Natural killer cell (primary cell): ENCODE measurements around the gene JPH2. TPM values are rescaled to one million over a fixed set of nuclear protein-coding genes. Genes with fewer than 3 reads are reported as not detected.

Source experiments
- ATAC-seq, 3 donors: fragments of 150-1000 bp in 2 of 3; fragments of 200-7000 bp in 1 of 3; cut with Tn5 transposase; 1 replicate in 1 of 3; 2 replicates in 2 of 3; pipeline ENCODE4 v1.10.0; 2021; ENCODE audit warnings: mild to moderate bottlenecking in 2 of 3, moderate library complexity in 2 of 3
- DNase-seq, 2 donors: peaks; one replicate each; pipeline versions ENCODE4 v3.0.0 to v3.0.0-alpha.2; 2013 to 2021; ENCODE audit warnings: mixed read lengths in 1 of 2
- H3K27ac ChIP-seq: one replicate; pipeline ENCODE4 v1.5.1; 2013; ENCODE audit warnings: mild to moderate bottlenecking, low read length
- H3K27me3 ChIP-seq: one replicate; pipeline ENCODE4 v1.6.1; 2013; ENCODE audit warnings: low read length; ENCODE audit not compliant: control insufficient read depth, insufficient read depth
- H3K36me3 ChIP-seq: one replicate; pipeline ENCODE4 v1.6.1; 2013; ENCODE audit warnings: low read length; ENCODE audit not compliant: control insufficient read depth, insufficient read depth
- H3K4me1 ChIP-seq: one replicate; pipeline ENCODE4 v1.6.1; 2013; ENCODE audit warnings: low read length; ENCODE audit not compliant: control insufficient read depth, insufficient read depth
- H3K4me3 ChIP-seq: one replicate; pipeline ENCODE4 v1.5.1; 2013; ENCODE audit warnings: low read length
- H3K9me3 ChIP-seq: one replicate; pipeline ENCODE4 v1.6.1; 2013; ENCODE audit warnings: low read length; ENCODE audit not compliant: control insufficient read depth, insufficient read depth
- H3K27ac Mint-ChIP-seq, 2 donors: one replicate each; pipeline ENCODE4 v1.8.0; 2022; ENCODE audit warnings: mild to moderate bottlenecking in 2 of 2, mixed read lengths in 2 of 2, moderate library complexity in 1 of 2
- H3K27me3 Mint-ChIP-seq, 2 donors: one replicate each; pipeline ENCODE4 v1.8.0; 2022; ENCODE audit warnings: low read depth in 2 of 2, mixed read lengths in 2 of 2
- H3K36me3 Mint-ChIP-seq: one replicate; pipeline ENCODE4 v1.8.0; 2022; ENCODE audit warnings: mixed read lengths
- H3K4me1 Mint-ChIP-seq, 2 donors: one replicate each; pipeline ENCODE4 v1.8.0; 2022; ENCODE audit warnings: mixed read lengths in 2 of 2
- H3K4me3 Mint-ChIP-seq: one replicate; pipeline ENCODE4 v1.8.0; 2022; ENCODE audit warnings: mild to moderate bottlenecking, moderate library complexity, mixed read lengths
- H3K9me3 Mint-ChIP-seq, 2 donors: one replicate each; pipeline ENCODE4 v1.8.0; 2022; ENCODE audit warnings: mixed read lengths in 2 of 2
- CTCF ChIP-seq: fragments of 200-600 bp; IDR thresholded peaks from one replicate; pipeline ENCODE4 v1.8.0; 2022; ENCODE audit warnings: antibody characterized with exemption
- WGBS: methylation state at CpG from one replicate; pipeline ENCODE4 v1.1.7; 2013; ENCODE audit warnings: missing lambda C conversion rate; ENCODE audit not compliant: insufficient coverage; 5-methylcytosine and 5-hydroxymethylcytosine counted together
- intact Hi-C: fragments of 100-400 bp; cut with micrococcal nuclease; formaldehyde crosslinking; loops from one replicate; pipeline ENCODE4 v1.14.2; 2022
- total RNA-seq, 4 donors: library from RNA; stranded (reverse); fragments of 120-200 nt in 1 of 4; gene quantifications; one replicate each; pipeline versions ENCODE4 v1.2.3 to v1.2.4, GENCODE V29; 2013 to 2022

The JPH2 gene
- total RNA-seq, 3 donors from 2014 or later (not counting 1 experiment from before 2014, with no cell fraction given) = not detected

GRCh38 chr20:44112889-44113617, 73.9 kb downstream of the JPH2 start:
- Mint-ChIP-seq H3K4me1 (no peaks in the 10 kb centered on the region), H3K9me3 (no peaks in the 10 kb centered on the region), H3K27me3 (peaks cover 36 to 44% of the 10 kb centered on the region in 2 donors), H3K4me3 (no peak overlapping the region), H3K27ac (no peak overlapping the region), H3K36me3 (no peaks in the 10 kb centered on the region)
- no peaks in the 10 kb centered on the region for H3K4me1 ChIP-seq
- DNase-seq (no peak), ATAC-seq (no peak)
- no peak for TF ChIP-seq CTCF
- no peaks in the 10 kb centered on the region for H3K27me3 ChIP-seq
- intact Hi-C loops = no loop called here
- H3K36me3 ChIP-seq = no peaks in the 10 kb centered on the region
- H3K4me3 ChIP-seq = no peak overlapping the region
- no peaks in the 10 kb centered on the region for H3K9me3 ChIP-seq
- whole genome bisulfite sequencing = 84% methylated on average over 7 of the region's 7 CpGs
- H3K27ac ChIP-seq = no peak overlapping the region

GRCh38 chr20:44112456-44112855, 74.5 kb downstream of the JPH2 start:
- Mint-ChIP-seq H3K4me3 (no peak overlapping the region), H3K27ac (no peak overlapping the region), H3K36me3 (no peaks in the 10 kb centered on the region), H3K27me3 (peaks cover 32 to 43% of the 10 kb centered on the region in 2 donors), H3K4me1 (no peaks in the 10 kb centered on the region), H3K9me3 (no peaks in the 10 kb centered on the region)
- no peak for DNase-seq
- Histone ChIP-seq H3K4me3 (no peak overlapping the region), H3K27ac (no peak overlapping the region), H3K36me3 (no peaks in the 10 kb centered on the region), H3K27me3 (no peaks in the 10 kb centered on the region), H3K9me3 (no peaks in the 10 kb centered on the region), H3K4me1 (no peaks in the 10 kb centered on the region)
- ATAC-seq = no peak
- intact Hi-C loops = no loop called here
- WGBS = 78% methylated on average over 6 of the region's 6 CpGs
- TF ChIP-seq CTCF = no peak

GRCh38 chr20:44111712-44112335, 75.2 kb downstream of the JPH2 start:
- intact Hi-C loops = no loop called here
- Histone ChIP-seq H3K36me3 (no peaks in the 10 kb centered on the region), H3K9me3 (no peaks in the 10 kb centered on the region), H3K4me1 (no peaks in the 10 kb centered on the region), H3K4me3 (no peak overlapping the region), H3K27me3 (no peaks in the 10 kb centered on the region), H3K27ac (no peak overlapping the region)
- H3K36me3 Mint-ChIP-seq = no peaks in the 10 kb centered on the region
- TF ChIP-seq CTCF = no peak
- ATAC-seq (no peak), DNase-seq (no peak)
- no peaks in the 10 kb centered on the region for H3K9me3 Mint-ChIP-seq
- H3K4me3 Mint-ChIP-seq = no peak overlapping the region
- peaks cover 35 to 42% of the 10 kb centered on the region in 2 donors for H3K27me3 Mint-ChIP-seq
- WGBS = 56% methylated on average over 6 of the region's 6 CpGs
- H3K4me1 Mint-ChIP-seq = no peaks in the 10 kb centered on the region
- H3K27ac Mint-ChIP-seq = no peak overlapping the region
